Smooth muscle cell (in vitro differentiated cells): ENCODE results near the gene FHOD3. TPM values are rescaled to one million over a fixed set of nuclear protein-coding genes. Genes with fewer than 3 reads are reported as not detected.

Experiments used
- DNase-seq: peaks from one replicate; lab custom pipeline; 2025; ENCODE audit not compliant: unreplicated experiment; lab: John Stamatoyannopoulos, UW
- H2AFZ ChIP-seq: fragments of 200-600 bp; sonication (generic); 2 replicates; pipeline ENCODE4 v1.6.0; 2016; ENCODE audit warnings: antibody characterized with exemption, low read depth, mild to moderate bottlenecking
- H3F3A ChIP-seq: fragments of 200-600 bp; sonication (generic); 2 replicates; pipeline ENCODE4 v1.6.0; 2017; ENCODE audit warnings: antibody characterized with exemption, low read depth
- H3K27ac ChIP-seq: fragments of 200-600 bp; sonication (generic); 2 replicates; pipeline ENCODE4 v1.5.1; 2016; ENCODE audit warnings: low read depth, mild to moderate bottlenecking
- H3K27me3 ChIP-seq: fragments of 200-600 bp; sonication (generic); 2 replicates; pipeline ENCODE4 v1.6.1; 2016; ENCODE audit warnings: low read depth, mild to moderate bottlenecking
- H3K36me3 ChIP-seq: fragments of 200-600 bp; sonication (generic); 2 replicates; pipeline ENCODE4 v1.5.1; 2016; ENCODE audit warnings: low read depth
- H3K4me1 ChIP-seq: fragments of 200-600 bp; sonication (generic); 2 replicates; pipeline ENCODE4 v1.5.1; 2016; ENCODE audit warnings: low read depth
- H3K4me2 ChIP-seq: fragments of 200-600 bp; sonication (generic); 2 replicates; pipeline ENCODE4 v1.6.0; 2016; ENCODE audit warnings: mild to moderate bottlenecking
- H3K4me3 ChIP-seq: fragments of 200-600 bp; sonication (generic); 2 replicates; pipeline ENCODE4 v1.5.1; 2016; ENCODE audit warnings: mild to moderate bottlenecking
- H3K79me2 ChIP-seq: fragments of 200-600 bp; sonication (generic); 2 replicates; pipeline ENCODE4 v1.6.0; 2016; ENCODE audit warnings: low read depth, mild to moderate bottlenecking
- H3K9ac ChIP-seq: fragments of 200-600 bp; sonication (generic); 2 replicates; pipeline ENCODE4 v1.6.0; 2016; ENCODE audit warnings: low read depth
- H3K9me3 ChIP-seq: fragments of 200-600 bp; sonication (generic); replicated peaks from 2 replicates; pipeline ENCODE4 v1.5.1; 2016; ENCODE audit warnings: low read depth
- H4K20me1 ChIP-seq: fragments of 200-600 bp; sonication (generic); 2 replicates; pipeline ENCODE4 v1.6.0; 2016; ENCODE audit warnings: low read depth
- WGBS: methylation state at CpG from one replicate; pipeline ENCODE4 v1.1.7; 2016; ENCODE audit warnings: low lambda C conversion rate; 5-methylcytosine and 5-hydroxymethylcytosine counted together
- polyA plus RNA-seq: library from polyadenylated mRNA; unstranded; fragments of >200 nt; fragmentation: Nextera tagmentation; extraction: Ambion mirVana; gene quantifications from 2 replicates; pipeline ENCODE4 v1.2.1, GENCODE V29; 2016
- total RNA-seq: library from RNA; depleted of rRNA; stranded (reverse); fragments of >200 nt; gene quantifications from 2 replicates; pipeline ENCODE4 v1.2.3, GENCODE V29; 2014
- TF ChIP-seq, protein P1 (sequence below): fragments of 200-600 bp; sonication (generic); IDR thresholded peaks from 2 replicates; pipeline ENCODE4 v1.5.1; 2017; ENCODE audit warnings: borderline replicate concordance, mild to moderate bottlenecking, antibody characterized with exemption; ENCODE audit not compliant: insufficient read depth, poor library complexity, severe bottlenecking

FHOD3 gene
- total and polyA plus RNA-seq, 2 experiments from 2014 or later = 6.3 to 19.4 TPM

DNA sequence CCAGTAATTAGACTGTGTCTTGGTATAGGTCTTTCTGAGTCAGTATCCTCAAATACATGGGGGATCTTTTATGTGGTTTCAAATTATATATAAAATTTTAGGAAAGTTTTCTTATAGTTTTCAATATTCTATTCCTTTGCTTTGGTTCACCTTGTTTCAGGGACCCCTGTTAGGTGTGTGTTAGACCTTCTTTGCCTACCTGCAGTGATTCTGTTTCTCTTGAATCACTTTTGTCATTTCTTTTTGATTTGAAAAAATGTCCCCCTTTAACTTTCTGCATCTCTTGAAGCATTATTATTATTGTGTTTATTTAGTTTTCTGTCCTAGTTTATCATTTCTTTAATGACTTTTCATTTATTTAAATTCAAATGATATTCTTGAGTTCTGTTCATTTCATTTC lies 98.7 kb downstream of the FHOD3 start:
- no peak overlapping the region for H3K4me2 ChIP-seq
- H3K27me3 ChIP-seq = no peaks in the 10 kb centered on the region
- H3K27ac ChIP-seq = no peak overlapping the region
- H3K9me3 ChIP-seq = no peaks in the 10 kb centered on the region
- no peak overlapping the region for H2AFZ ChIP-seq
- peaks cover 23% of the 10 kb centered on the region for H3F3A ChIP-seq
- peaks cover 24% of the 10 kb centered on the region for H3K4me1 ChIP-seq
- TF ChIP-seq, protein P1, sequence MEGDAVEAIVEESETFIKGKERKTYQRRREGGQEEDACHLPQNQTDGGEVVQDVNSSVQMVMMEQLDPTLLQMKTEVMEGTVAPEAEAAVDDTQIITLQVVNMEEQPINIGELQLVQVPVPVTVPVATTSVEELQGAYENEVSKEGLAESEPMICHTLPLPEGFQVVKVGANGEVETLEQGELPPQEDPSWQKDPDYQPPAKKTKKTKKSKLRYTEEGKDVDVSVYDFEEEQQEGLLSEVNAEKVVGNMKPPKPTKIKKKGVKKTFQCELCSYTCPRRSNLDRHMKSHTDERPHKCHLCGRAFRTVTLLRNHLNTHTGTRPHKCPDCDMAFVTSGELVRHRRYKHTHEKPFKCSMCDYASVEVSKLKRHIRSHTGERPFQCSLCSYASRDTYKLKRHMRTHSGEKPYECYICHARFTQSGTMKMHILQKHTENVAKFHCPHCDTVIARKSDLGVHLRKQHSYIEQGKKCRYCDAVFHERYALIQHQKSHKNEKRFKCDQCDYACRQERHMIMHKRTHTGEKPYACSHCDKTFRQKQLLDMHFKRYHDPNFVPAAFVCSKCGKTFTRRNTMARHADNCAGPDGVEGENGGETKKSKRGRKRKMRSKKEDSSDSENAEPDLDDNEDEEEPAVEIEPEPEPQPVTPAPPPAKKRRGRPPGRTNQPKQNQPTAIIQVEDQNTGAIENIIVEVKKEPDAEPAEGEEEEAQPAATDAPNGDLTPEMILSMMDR = no peak
- peaks cover 20% of the 10 kb centered on the region for H3K79me2 ChIP-seq
- no peak overlapping the region for H3K9ac ChIP-seq
- H3K36me3 ChIP-seq = peaks cover 13% of the 10 kb centered on the region
- DNase-seq = no peak
- no peak overlapping the region for H3K4me3 ChIP-seq
- no peaks in the 10 kb centered on the region for H4K20me1 ChIP-seq

DNA sequence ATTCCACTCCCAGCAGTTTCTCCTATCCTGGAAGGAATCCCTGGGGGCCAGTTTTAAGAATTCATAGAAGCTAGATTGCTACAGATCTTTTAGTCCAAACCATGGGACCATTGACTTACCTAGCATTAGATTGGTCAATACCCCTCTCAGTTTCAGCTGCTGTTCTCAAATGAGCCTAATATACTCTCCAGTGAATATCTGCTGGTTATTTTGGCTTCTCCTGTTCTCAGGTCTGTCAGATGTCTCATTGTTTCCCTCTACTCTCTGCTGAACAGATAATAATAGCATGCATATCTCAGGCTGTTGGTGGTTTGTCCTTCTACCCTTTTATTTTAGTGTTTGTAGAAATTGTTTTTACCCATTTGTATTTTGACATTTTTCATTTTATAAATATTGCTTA lies 99.5 kb downstream of the FHOD3 start:
- Histone ChIP-seq H3K9me3 (no peaks in the 10 kb centered on the region), H3K27me3 (no peaks in the 10 kb centered on the region), H2AFZ (no peak overlapping the region), H3F3A (peaks cover 20% of the 10 kb centered on the region), H3K4me3 (no peak overlapping the region), H3K4me1 (peaks cover 23% of the 10 kb centered on the region), H3K4me2 (no peak overlapping the region), H4K20me1 (no peaks in the 10 kb centered on the region), H3K79me2 (peaks cover 26% of the 10 kb centered on the region), H3K27ac (no peak overlapping the region), H3K36me3 (peaks cover 13% of the 10 kb centered on the region), H3K9ac (no peak overlapping the region)
- TF ChIP-seq, protein P1 = no peak
- no peak for DNase-seq

DNA sequence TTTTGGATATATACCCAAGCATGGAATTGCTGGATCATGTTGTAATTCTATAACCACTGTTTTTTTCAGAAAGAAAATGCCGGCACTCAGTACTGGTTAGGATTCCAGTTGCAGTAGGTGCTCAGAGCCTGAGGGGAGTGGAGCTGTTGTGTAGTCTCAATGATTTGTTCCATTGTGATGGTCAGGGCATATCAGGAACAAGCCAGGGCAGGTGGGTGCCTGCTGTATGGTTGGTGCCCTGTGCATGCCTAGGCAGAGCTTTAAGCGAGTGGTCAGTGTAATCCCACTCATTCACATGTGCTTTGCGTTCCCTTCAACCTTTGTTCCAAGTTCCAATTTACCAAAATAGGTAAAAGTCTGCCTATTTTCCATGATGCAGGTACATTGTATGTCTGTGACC lies 100.9 kb downstream of the FHOD3 start:
- H4K20me1 ChIP-seq = no peaks in the 10 kb centered on the region
- peaks cover 13% of the 10 kb centered on the region for H3K36me3 ChIP-seq
- no peak overlapping the region for H3K9ac ChIP-seq
- peaks cover 27% of the 10 kb centered on the region for H3K79me2 ChIP-seq
- no peaks in the 10 kb centered on the region for H3K27me3 ChIP-seq
- no peak overlapping the region for H3K4me3 ChIP-seq
- no peak for DNase-seq
- no peak overlapping the region for H3K4me2 ChIP-seq
- H3K4me1 ChIP-seq = peaks cover 11% of the 10 kb centered on the region
- TF ChIP-seq, protein P1 = no peak
- no peak overlapping the region for H2AFZ ChIP-seq
- no peak overlapping the region for H3K27ac ChIP-seq
- no peaks in the 10 kb centered on the region for H3K9me3 ChIP-seq
- H3F3A ChIP-seq = peaks cover 8% of the 10 kb centered on the region
- 89% methylated on average over 3 of the region's 3 CpGs for WGBS

DNA sequence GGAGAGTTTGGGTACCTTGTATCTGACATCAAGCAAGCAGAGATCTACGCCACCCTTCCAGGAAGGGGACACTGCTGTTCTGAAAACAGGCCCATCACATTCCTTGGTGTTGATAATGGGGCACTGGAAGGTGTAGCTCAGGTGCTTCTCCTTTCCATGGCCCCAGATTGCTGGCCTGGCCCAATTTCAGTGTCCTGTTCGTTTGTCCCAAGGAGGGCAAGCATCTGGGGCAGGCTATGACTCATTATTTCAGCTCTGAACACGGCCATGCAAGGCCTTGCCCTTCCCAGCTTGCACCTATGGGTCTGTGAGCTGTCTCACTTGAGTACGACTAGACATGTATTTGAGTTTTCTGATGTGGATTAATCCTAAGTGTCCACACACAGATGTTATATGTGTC lies 101.5 kb downstream of the FHOD3 start:
- Histone ChIP-seq H3K4me1 (peaks cover 5% of the 10 kb centered on the region), H3K27ac (no peak overlapping the region), H3K27me3 (no peaks in the 10 kb centered on the region), H3K9ac (no peak overlapping the region), H3K36me3 (peaks cover 13% of the 10 kb centered on the region), H2AFZ (no peak overlapping the region), H4K20me1 (no peaks in the 10 kb centered on the region), H3F3A (peaks cover 3% of the 10 kb centered on the region), H3K4me3 (no peak overlapping the region), H3K4me2 (no peak overlapping the region), H3K9me3 (no peaks in the 10 kb centered on the region), H3K79me2 (peaks cover 28% of the 10 kb centered on the region)
- TF ChIP-seq, protein P1 = no peak
- WGBS = 87% methylated on average over 4 of the region's 4 CpGs
- DNase-seq = no peak
